22Rv1 (cell line): ENCODE data around the gene ADCY2.

Experiments
- H3K27ac ChIP-seq: fragments of 450-650 bp; 2 replicates; pipeline ENCODE4 v1.5.1; 2017
- ZFX ChIP-seq: fragments of 450-650 bp; IDR thresholded peaks from 2 replicates; pipeline ENCODE4 v1.6.1; 2017; ENCODE audit warnings: antibody characterized with exemption, borderline replicate concordance
- TF ChIP-seq, protein P1 (sequence below): fragments of 450-650 bp; IDR thresholded peaks from 2 replicates; pipeline ENCODE4 v1.5.1; 2017; ENCODE audit warnings: mild to moderate bottlenecking

Gene ADCY2

DNA sequence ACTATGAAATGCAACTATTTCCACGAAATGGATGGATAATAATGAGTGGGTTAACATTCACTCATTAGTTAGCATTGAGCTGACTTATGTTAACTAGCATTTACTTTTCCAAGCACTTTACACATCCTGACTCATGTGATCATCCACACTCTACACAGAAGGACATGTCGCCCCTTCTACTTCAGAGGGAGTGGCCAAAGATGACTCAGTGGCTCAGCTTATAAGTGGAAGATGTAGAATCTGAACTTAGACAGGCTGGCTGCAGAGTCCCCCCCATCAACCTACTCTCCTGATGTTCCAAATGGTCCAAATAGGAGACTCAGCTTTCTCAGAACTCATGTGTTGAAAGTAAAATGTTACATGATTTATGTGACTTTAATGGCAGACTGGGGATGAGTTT, 146.0 kb downstream of the ADCY2 start:
- no peak for TF ChIP-seq ZFX
- TF ChIP-seq, protein P1, sequence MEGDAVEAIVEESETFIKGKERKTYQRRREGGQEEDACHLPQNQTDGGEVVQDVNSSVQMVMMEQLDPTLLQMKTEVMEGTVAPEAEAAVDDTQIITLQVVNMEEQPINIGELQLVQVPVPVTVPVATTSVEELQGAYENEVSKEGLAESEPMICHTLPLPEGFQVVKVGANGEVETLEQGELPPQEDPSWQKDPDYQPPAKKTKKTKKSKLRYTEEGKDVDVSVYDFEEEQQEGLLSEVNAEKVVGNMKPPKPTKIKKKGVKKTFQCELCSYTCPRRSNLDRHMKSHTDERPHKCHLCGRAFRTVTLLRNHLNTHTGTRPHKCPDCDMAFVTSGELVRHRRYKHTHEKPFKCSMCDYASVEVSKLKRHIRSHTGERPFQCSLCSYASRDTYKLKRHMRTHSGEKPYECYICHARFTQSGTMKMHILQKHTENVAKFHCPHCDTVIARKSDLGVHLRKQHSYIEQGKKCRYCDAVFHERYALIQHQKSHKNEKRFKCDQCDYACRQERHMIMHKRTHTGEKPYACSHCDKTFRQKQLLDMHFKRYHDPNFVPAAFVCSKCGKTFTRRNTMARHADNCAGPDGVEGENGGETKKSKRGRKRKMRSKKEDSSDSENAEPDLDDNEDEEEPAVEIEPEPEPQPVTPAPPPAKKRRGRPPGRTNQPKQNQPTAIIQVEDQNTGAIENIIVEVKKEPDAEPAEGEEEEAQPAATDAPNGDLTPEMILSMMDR = no peak

DNA sequence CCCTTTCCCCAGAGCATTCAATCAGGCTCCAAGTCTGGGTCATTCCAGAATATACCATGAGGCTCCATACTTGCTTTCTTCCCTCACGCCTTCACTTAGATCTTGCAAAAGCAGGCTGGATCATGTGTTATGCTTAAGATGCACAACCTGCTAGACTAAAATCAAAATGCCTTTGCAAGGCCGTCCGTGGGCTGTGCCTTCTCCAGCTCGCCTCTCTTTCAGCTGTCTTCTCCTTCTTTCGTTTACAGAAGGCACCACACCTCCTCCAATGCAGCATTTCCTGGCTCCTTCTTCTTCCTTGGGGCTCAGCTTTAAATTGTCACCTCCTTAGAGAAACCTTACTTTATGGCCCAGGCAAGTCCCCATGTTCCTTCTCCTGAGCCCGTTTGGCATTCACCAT, 150.6 kb downstream of the ADCY2 start:
- no peak for TF ChIP-seq ZFX
- TF ChIP-seq, protein P1 = no peak
- H3K27ac ChIP-seq = no peak overlapping the region

More for the DNA sequence above, 146.0 kb downstream of the ADCY2 start:
- H3K27ac ChIP-seq = no peak overlapping the region

DNA sequence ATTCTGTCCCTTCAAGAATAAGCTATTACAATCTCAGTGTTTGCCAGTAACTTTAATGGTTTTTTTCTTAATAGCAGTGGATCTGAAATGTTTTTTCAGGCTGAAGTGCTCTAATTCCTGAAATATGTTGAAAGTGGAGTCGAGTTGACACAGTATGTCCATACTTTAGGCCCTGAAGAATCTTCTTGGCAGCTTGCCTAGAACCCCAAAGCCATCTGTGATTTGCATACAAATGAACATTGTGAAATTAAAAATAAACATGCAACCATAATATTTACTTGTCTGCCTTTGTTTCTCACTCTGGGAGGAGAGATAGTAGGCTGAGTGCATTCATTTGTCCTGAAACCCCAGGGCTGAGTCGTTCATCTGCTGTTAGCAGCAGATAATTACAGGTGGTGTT, 152.7 kb downstream of the ADCY2 start:
- no peak overlapping the region for H3K27ac ChIP-seq
- no peak for TF ChIP-seq ZFX
- TF ChIP-seq, protein P1 = no peak

GRCh38 chr5:7565559-7565958, 169.6 kb downstream of the ADCY2 start:
- TF ChIP-seq, protein P1 = no peak
- H3K27ac ChIP-seq = no peak overlapping the region

GRCh38 chr5:7576023-7576715, 180.2 kb downstream of the ADCY2 start:
- TF ChIP-seq ZFX = no peak
- TF ChIP-seq, protein P1 = no peak
- H3K27ac ChIP-seq = no peak overlapping the region

DNA sequence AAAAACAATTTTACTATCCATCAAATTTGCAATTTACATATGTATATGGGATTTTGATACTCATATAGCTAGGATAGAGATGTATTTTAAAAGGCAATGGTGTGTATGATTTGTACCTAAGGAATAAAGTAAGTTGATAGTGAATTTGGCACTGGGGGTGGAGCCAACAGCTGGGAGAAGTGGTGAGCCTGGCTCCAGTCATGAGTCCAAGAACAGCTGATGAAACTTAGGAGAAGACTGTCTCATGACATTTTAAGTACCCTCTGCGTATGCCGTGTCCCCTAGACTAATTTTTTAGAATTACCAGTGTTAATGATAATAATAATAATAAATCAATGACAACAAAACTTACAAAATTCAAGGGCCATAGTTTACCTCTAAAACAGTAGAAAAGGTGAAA, 181.4 kb downstream of the ADCY2 start:
- TF ChIP-seq, protein P1 = no peak
- TF ChIP-seq ZFX = no peak
- H3K27ac ChIP-seq = no peak overlapping the region

DNA sequence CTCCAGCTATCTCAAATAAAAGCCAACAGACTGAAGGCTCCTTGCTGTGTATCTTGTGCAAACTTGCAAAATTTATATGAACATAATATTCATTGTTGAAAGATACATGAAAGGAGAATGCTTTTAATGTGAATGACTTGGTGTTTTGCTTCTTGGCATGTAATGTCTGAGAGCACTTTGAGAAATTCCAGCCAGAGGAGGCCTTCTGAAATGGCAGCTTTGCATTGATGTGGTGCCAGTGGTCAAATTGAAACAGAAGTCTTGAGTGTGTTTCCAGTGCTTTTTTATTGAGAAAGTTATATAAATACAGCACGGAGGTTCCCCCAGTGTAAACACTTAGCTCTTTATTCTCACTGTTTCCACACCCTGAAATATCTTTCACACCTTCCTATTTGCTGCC, 182.1 kb downstream of the ADCY2 start:
- TF ChIP-seq, protein P1 = no peak
- TF ChIP-seq ZFX = no peak
- H3K27ac ChIP-seq = no peak overlapping the region
